Activated B cell treated with CpG ODN at 0.5 μM for 24 hours (primary cell): ENCODE data around the gene FAM98C. TPM values are rescaled to one million over a fixed set of nuclear protein-coding genes. Genes with fewer than 3 reads are reported as not detected.

Experiments
- ATAC-seq: fragments of 200-7000 bp; cut with Tn5 transposase; one replicate; pipeline ENCODE4 v1.10.0; 2021; ENCODE audit warnings: low read depth, mild to moderate bottlenecking, moderate library complexity
- CTCF ChIA-PET: fragments of 350-600 bp; sonication (Branson Sonifier 250); formaldehyde crosslinking; loops from one replicate; lab custom pipeline; 2021; ENCODE audit warnings: antibody characterized with exemption; lab: Charles Lee
- POLR2A ChIA-PET: fragments of 350-600 bp; sonication (Branson Sonifier 250); formaldehyde crosslinking; loops from one replicate; lab custom pipeline; 2021; ENCODE audit warnings: antibody characterized with exemption; lab: Charles Lee
- DNase-seq: peaks from one replicate; pipeline ENCODE4 v3.0.0; 2022
- H3K27ac Mint-ChIP-seq: one replicate; pipeline ENCODE4 v1.8.0; 2020; ENCODE audit warnings: mixed read lengths
- H3K27me3 Mint-ChIP-seq: one replicate; pipeline ENCODE4 v1.8.0; 2021; ENCODE audit warnings: mixed read lengths
- H3K36me3 Mint-ChIP-seq: one replicate; pipeline ENCODE4 v1.8.0; 2021; ENCODE audit warnings: low read depth, mixed read lengths
- H3K4me1 Mint-ChIP-seq: one replicate; pipeline ENCODE4 v1.8.0; 2021; ENCODE audit warnings: mixed read lengths
- H3K4me3 Mint-ChIP-seq: one replicate; pipeline ENCODE4 v1.8.0; 2020; ENCODE audit warnings: mild to moderate bottlenecking, mixed read lengths
- H3K9me3 Mint-ChIP-seq: one replicate; pipeline ENCODE4 v1.8.0; 2020; ENCODE audit warnings: mixed read lengths
- intact Hi-C: fragments of 100-400 bp; cut with micrococcal nuclease; formaldehyde crosslinking; loops from one replicate; pipeline ENCODE4 v1.15.1; 2024
- total RNA-seq: library from RNA; stranded (reverse); gene quantifications from 2 replicates; pipeline ENCODE4 v1.2.3, GENCODE V29; 2022
- TF ChIP-seq, protein P1 (sequence below): fragments of 200-600 bp; IDR thresholded peaks from one replicate; pipeline ENCODE4 v1.8.0; 2022; ENCODE audit warnings: antibody characterized with exemption, mild to moderate bottlenecking

Gene FAM98C
- total RNA-seq, 1 donor from 2014 or later: 40.0 TPM

DNA sequence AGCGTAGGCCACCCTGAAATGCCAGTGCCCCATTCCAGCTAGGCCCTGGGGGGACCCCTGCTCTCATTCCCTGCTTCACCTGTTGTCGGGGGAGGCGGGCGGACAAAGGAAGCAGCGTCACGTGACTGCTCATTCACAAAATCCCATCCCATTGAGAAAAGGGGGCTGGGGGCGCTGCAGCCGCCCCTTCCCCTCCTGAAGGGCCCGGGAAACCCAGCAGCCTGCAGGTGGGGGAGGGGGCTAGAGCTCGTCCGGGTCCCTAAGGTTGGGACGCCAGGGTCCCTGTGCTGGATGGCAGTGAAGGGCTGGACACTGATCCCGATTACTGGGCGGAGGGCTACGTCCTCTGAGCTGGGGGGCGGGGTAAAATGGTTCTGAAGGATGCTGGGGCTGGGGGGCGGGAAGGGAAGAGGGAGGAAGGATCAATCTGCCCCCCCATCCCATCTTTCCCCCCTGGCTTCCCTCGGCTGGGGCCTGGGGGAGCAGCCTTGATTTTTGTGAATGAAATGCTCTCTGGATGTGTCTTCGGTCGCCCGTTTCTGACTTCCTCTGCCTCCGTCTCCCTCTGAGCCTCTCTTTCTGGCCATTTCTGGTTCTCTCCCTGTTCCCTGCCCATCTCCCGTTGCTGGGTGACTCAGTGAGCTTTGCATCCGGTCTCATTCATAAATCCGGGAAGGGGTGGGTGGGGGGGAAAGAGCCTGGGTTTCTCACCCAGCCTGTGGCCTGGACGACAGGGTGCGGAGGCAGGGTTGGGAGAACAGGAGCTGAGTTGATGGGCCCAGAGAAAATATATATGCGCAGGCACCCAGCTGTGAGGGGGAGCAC, 13.6 kb upstream of the FAM98C start:
- ChIA-PET POLR2A (interaction anchor here (0.6 to 3.4 kb wide), 3 partner anchors 13 to 1638 kb away, joined by 4 to 78 read pairs (median 17); partner anchors contain the start of genes FAM98C and PSMD8), CTCF (interaction anchor here (1.1 to 2.8 kb wide), 3 partner anchors 13 to 15 kb away, joined by 4 to 25 read pairs (median 4); partner anchors contain the start of genes FAM98C and PSMD8)
- ATAC-seq: no peak
- peaks cover 30% of the 10 kb centered on the region for H3K4me1 Mint-ChIP-seq
- no peak for DNase-seq
- H3K4me3 Mint-ChIP-seq: peak overlapping the region; percentile 56
- TF ChIP-seq, protein P1, sequence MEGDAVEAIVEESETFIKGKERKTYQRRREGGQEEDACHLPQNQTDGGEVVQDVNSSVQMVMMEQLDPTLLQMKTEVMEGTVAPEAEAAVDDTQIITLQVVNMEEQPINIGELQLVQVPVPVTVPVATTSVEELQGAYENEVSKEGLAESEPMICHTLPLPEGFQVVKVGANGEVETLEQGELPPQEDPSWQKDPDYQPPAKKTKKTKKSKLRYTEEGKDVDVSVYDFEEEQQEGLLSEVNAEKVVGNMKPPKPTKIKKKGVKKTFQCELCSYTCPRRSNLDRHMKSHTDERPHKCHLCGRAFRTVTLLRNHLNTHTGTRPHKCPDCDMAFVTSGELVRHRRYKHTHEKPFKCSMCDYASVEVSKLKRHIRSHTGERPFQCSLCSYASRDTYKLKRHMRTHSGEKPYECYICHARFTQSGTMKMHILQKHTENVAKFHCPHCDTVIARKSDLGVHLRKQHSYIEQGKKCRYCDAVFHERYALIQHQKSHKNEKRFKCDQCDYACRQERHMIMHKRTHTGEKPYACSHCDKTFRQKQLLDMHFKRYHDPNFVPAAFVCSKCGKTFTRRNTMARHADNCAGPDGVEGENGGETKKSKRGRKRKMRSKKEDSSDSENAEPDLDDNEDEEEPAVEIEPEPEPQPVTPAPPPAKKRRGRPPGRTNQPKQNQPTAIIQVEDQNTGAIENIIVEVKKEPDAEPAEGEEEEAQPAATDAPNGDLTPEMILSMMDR: no peak
- peaks cover 3% of the 10 kb centered on the region for H3K36me3 Mint-ChIP-seq
- peaks cover 30% of the 10 kb centered on the region for H3K27me3 Mint-ChIP-seq
- no peaks in the 10 kb centered on the region for H3K9me3 Mint-ChIP-seq
- no peak overlapping the region for H3K27ac Mint-ChIP-seq
- intact Hi-C loops: no loop called here

- peaks cover 34% of the 10 kb centered on the region for H3K4me1 Mint-ChIP-seq
- H3K9me3 Mint-ChIP-seq: no peaks in the 10 kb centered on the region
- no peak overlapping the region for H3K4me3 Mint-ChIP-seq
- POLR2A ChIA-PET: interaction anchor here (0.5 kb wide), 1 partner anchor 36 kb away, joined by 3 read pairs; the partner anchor contains the start of gene RASGRP4
- DNase-seq: no peak
- peaks cover 30% of the 10 kb centered on the region for H3K27me3 Mint-ChIP-seq
- no peaks in the 10 kb centered on the region for H3K36me3 Mint-ChIP-seq
- intact Hi-C loops: no loop called here
- CTCF ChIA-PET: interaction anchor here (1.1 to 1.7 kb wide), 2 partner anchors 12 to 16 kb away, joined by 4 read pairs; partner anchors contain the start of genes FAM98C and PSMD8
- no peak for ATAC-seq
- H3K27ac Mint-ChIP-seq: no peak overlapping the region
- TF ChIP-seq, protein P1: no peak
Observed at GRCh38 chr19:38389957-38390924, 12.7 kb upstream of the FAM98C start.

GRCh38 chr19:38391911-38392464, 10.9 kb upstream of the FAM98C start:
- CTCF ChIA-PET: no interaction called here

DNA sequence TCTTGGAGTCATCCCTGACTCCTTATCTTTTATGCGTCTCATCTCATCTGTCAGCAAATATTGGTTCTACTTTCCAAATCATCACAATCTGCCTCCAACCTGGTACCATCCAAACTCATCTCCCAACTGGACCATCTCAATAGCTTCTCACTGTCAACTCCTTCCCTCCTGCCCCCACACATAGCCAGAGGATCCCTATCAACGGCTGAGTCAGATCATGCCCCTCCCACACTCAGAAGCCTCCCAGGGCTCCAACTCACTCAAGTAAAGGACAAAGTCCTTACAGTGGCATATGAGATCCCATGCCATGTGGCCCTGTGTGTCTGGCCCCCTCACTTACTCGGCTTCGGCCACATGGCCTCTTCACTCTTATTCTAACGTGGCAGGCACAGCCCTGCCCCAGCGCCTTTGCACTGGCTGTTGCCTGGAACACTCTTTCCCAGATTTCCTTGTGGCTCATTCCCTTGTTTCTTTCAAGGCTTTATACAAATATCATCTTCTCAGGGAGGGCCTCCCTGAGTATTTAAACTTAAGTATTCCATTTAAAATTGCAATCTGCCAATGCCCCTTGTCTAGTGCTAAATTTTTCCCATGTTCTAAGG, 10.1 kb upstream of the FAM98C start:
- ChIA-PET CTCF (no interaction called here), POLR2A (no interaction called here)
- TF ChIP-seq, protein P1: no peak
- H3K9me3 Mint-ChIP-seq: no peaks in the 10 kb centered on the region
- no peaks in the 10 kb centered on the region for H3K36me3 Mint-ChIP-seq
- peaks cover 26% of the 10 kb centered on the region for H3K4me1 Mint-ChIP-seq
- intact Hi-C loops: no loop called here
- no peak overlapping the region for H3K27ac Mint-ChIP-seq
- H3K27me3 Mint-ChIP-seq: peaks cover 38% of the 10 kb centered on the region
- DNase-seq (no peak), ATAC-seq (no peak)
- no peak overlapping the region for H3K4me3 Mint-ChIP-seq

More at GRCh38 chr19:38391911-38392464, 10.9 kb upstream of the FAM98C start:
- H3K4me1 Mint-ChIP-seq: peaks cover 32% of the 10 kb centered on the region
- H3K36me3 Mint-ChIP-seq: no peaks in the 10 kb centered on the region
- no peaks in the 10 kb centered on the region for H3K9me3 Mint-ChIP-seq
- ATAC-seq (no peak), DNase-seq (no peak)
- POLR2A ChIA-PET: no interaction called here
- intact Hi-C loops: no loop called here
- no peak overlapping the region for H3K27ac Mint-ChIP-seq
- TF ChIP-seq, protein P1: no peak
- no peak overlapping the region for H3K4me3 Mint-ChIP-seq
- H3K27me3 Mint-ChIP-seq: peaks cover 37% of the 10 kb centered on the region
